ENCODE measurements around the gene PPP4R2. TPM values are rescaled to one million over a fixed set of nuclear protein-coding genes. Genes with fewer than 3 reads are reported as not detected.

PPP4R2 gene
- total and polyA plus RNA-seq, 2 donors (not counting 1 experiment from before 2014, with no cell fraction given): 9.8 to 57.5 TPM

DNA sequence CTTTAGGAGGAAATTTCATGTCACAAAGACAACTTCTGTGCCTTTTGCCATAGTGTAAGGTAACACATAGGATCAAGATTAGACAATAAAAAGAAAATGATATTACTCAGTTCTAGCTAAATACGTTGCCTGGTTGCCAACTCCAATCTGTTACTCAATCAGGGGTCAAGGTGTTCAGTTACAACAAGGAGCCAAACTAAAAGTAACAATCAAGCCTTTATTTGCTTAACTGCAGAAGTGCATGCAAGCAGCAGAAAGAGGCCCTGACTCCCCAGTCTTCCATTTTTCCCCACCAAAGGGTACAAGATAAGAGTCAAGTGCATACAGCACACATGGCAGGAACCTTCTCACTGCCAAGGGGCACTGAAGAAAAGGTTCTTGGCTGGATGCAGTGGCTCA is 28.3 kb upstream of the PPP4R2 start:
- no peak for ATAC-seq (ENCODE audit: low read depth)
- Histone ChIP-seq H3K9ac (ENCODE audit: low read length) (no peak overlapping the region), H3K4me1 (ENCODE audit: control insufficient read depth in 2 of 2, insufficient read depth in 2 of 2, low read length in 2 of 2) (peaks cover 11 to 17% of the 10 kb centered on the region in 2 donors), H2AFZ (ENCODE audit: insufficient read depth, low read depth, low read length, poor library complexity, severe bottlenecking) (no peak overlapping the region), H3K4me3 (ENCODE audit: control extremely low read depth in 1 of 5, extremely low read depth in 1 of 5, insufficient read depth in 1 of 5, low read depth in 2 of 5, low read length in 4 of 5) (no peak overlapping the region), H3K27me3 (replicated peaks in 1 of 4; ENCODE audit: control extremely low read depth in 1 of 4, control insufficient read depth in 3 of 4, insufficient read depth in 4 of 4, low read length in 3 of 4) (no peaks in the 10 kb centered on the region), H3K36me3 (replicated peaks in 1 of 2; ENCODE audit: control extremely low read depth in 1 of 2, control insufficient read depth in 1 of 2, extremely low read depth in 1 of 2, insufficient read depth in 2 of 2, low read length in 1 of 2) (no peaks in the 10 kb centered on the region), H3K4me2 (replicated peaks; ENCODE audit: low read depth, low read length, poor library complexity, severe bottlenecking) (no peak overlapping the region), H3K9me3 (ENCODE audit: control extremely low read depth in 1 of 3, control insufficient read depth in 2 of 3, insufficient read depth in 1 of 3, low read length in 2 of 3) (no peaks in the 10 kb centered on the region), H3K79me2 (ENCODE audit: control insufficient read depth, insufficient read depth, low read length) (no peaks in the 10 kb centered on the region), H4K20me1 (ENCODE audit: control insufficient read depth, insufficient read depth, low read length, poor library complexity, severe bottlenecking) (no peaks in the 10 kb centered on the region), H3K27ac (ENCODE audit: low read length in 2 of 2) (no peak overlapping the region)
- Mint-ChIP-seq H3K4me3 (no peak overlapping the region), H3K9me3 (ENCODE audit: insufficient read depth) (no peaks in the 10 kb centered on the region), H3K27me3 (peaks cover 6% of the 10 kb centered on the region), H3K4me1 (peaks cover 16% of the 10 kb centered on the region), H3K27ac (no peak overlapping the region)
- POLR2A ChIA-PET: no interaction called here
- no CpG with 5 or more reads among the region's 1 CpG for WGBS (ENCODE audit: insufficient coverage)
- CTCF ChIA-PET: no interaction called here
- TF ChIP-seq, protein P1, sequence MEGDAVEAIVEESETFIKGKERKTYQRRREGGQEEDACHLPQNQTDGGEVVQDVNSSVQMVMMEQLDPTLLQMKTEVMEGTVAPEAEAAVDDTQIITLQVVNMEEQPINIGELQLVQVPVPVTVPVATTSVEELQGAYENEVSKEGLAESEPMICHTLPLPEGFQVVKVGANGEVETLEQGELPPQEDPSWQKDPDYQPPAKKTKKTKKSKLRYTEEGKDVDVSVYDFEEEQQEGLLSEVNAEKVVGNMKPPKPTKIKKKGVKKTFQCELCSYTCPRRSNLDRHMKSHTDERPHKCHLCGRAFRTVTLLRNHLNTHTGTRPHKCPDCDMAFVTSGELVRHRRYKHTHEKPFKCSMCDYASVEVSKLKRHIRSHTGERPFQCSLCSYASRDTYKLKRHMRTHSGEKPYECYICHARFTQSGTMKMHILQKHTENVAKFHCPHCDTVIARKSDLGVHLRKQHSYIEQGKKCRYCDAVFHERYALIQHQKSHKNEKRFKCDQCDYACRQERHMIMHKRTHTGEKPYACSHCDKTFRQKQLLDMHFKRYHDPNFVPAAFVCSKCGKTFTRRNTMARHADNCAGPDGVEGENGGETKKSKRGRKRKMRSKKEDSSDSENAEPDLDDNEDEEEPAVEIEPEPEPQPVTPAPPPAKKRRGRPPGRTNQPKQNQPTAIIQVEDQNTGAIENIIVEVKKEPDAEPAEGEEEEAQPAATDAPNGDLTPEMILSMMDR (IDR thresholded peaks at IDR 0.05): no peak
- no peak for TF ChIP-seq EZH2 (IDR thresholded peaks at IDR 0.05; ENCODE audit: borderline replicate concordance, insufficient read depth, low read depth, low read length, poor library complexity, severe bottlenecking)
- DNase-seq: no peak
- intact Hi-C loops (cut with micrococcal nuclease): no loop called here

DNA sequence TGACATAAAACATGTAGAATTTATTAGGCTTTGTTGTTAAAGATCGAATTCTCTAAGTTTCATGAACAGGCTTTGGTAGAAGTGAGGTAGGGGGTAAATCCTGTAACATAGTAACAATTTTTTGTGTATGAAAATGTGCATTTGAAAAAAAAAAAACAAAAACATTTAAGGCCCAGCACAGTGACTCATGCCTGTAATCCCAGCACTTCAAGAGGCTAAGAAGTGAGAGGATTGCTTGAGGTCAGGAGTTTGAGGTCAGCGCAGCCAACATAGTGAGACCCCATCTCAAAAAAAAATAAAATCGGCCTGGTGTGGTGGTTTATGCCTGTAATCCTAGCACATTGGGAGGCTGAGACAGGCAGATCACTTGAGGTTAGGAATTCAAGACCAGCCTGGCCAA is 26.8 kb upstream of the PPP4R2 start:
- POLR2A ChIA-PET: no interaction called here
- no peaks in the 10 kb centered on the region for H3K79me2 ChIP-seq (ENCODE audit: control insufficient read depth, insufficient read depth, low read length)
- no peaks in the 10 kb centered on the region for H3K36me3 ChIP-seq (replicated peaks in 1 of 2; ENCODE audit: control extremely low read depth in 1 of 2, control insufficient read depth in 1 of 2, extremely low read depth in 1 of 2, insufficient read depth in 2 of 2, low read length in 1 of 2)
- intact Hi-C loops (cut with micrococcal nuclease): no loop called here
- WGBS (ENCODE audit: insufficient coverage): no CpG with 5 or more reads among the region's 3 CpGs
- Mint-ChIP-seq H3K9me3 (ENCODE audit: insufficient read depth) (no peaks in the 10 kb centered on the region), H3K27ac (no peak overlapping the region), H3K4me1 (peaks cover 12% of the 10 kb centered on the region), H3K27me3 (peaks cover 10% of the 10 kb centered on the region), H3K4me3 (no peak overlapping the region)
- H3K27me3 ChIP-seq (replicated peaks in 1 of 4; ENCODE audit: control extremely low read depth in 1 of 4, control insufficient read depth in 3 of 4, insufficient read depth in 4 of 4, low read length in 3 of 4): peaks cover 0 to 3% (median 0%) of the 10 kb centered on the region in 4 experiments
- no peaks in the 10 kb centered on the region for H4K20me1 ChIP-seq (ENCODE audit: control insufficient read depth, insufficient read depth, low read length, poor library complexity, severe bottlenecking)
- H3K4me3 ChIP-seq (ENCODE audit: control extremely low read depth in 1 of 5, extremely low read depth in 1 of 5, insufficient read depth in 1 of 5, low read depth in 2 of 5, low read length in 4 of 5): no peak overlapping the region
- peaks cover 8 to 13% of the 10 kb centered on the region in 2 donors for H3K4me1 ChIP-seq (ENCODE audit: control insufficient read depth in 2 of 2, insufficient read depth in 2 of 2, low read length in 2 of 2)
- H3K9me3 ChIP-seq (ENCODE audit: control extremely low read depth in 1 of 3, control insufficient read depth in 2 of 3, insufficient read depth in 1 of 3, low read length in 2 of 3): no peaks in the 10 kb centered on the region
- ATAC-seq (ENCODE audit: low read depth) (no peak), DNase-seq (no peak)
- H3K27ac ChIP-seq (ENCODE audit: low read length in 2 of 2): no peak overlapping the region
- H3K9ac ChIP-seq (ENCODE audit: low read length): no peak overlapping the region
- no peak overlapping the region for H2AFZ ChIP-seq (ENCODE audit: insufficient read depth, low read depth, low read length, poor library complexity, severe bottlenecking)
- CTCF ChIA-PET: no interaction called here
- no peak for TF ChIP-seq EZH2 (IDR thresholded peaks at IDR 0.05; ENCODE audit: borderline replicate concordance, insufficient read depth, low read depth, low read length, poor library complexity, severe bottlenecking)
- TF ChIP-seq, protein P1 (IDR thresholded peaks at IDR 0.05): no peak
- no peak overlapping the region for H3K4me2 ChIP-seq (replicated peaks; ENCODE audit: low read depth, low read length, poor library complexity, severe bottlenecking)
